ENCODE data around the gene MBP.
"Not testable (repeated sequence)": the region's sequence is repeated elsewhere in the genome, so short reads cannot be mapped to it uniquely, and the experiment has no call there.

The MBP gene

DNA sequence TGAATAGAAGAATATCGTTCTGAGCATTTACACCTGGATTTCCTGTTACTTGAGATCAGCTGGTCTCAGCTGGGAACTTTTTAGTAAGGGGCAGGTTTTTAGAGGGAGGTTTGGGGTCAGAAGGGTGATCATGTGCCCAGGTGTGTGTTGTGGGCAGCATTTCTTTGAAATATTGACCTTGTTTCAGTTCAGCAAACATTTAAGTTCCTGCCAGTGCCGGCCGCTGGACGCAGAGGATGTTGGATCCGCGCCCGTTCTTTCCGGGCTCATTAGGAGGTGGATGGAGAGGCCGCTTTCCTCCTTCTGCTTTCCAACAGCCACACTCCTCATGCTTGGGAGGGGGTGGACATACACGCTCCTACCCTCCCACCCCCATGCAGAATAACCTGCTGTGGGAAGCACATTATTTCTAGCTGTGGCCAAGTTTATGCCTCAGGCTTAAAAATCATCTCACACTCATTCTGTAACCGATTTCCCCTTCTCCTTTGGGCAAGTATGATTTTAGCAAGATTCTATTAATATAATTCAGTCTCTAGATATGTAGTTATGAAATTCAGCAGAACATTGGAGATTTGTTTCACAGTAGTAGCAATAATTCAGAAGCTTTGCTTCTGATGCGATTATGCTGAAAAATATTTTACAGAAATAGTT lies 178.9 kb downstream of the MBP start:
- Histone ChIP-seq H3K9me3 (ENCODE audit: control extremely low read depth in 1 of 5, control insufficient read depth in 4 of 5, insufficient read depth in 2 of 5, low read depth in 1 of 5, low read length in 4 of 5) (no peaks in the 10 kb centered on the region), H3K27ac (ENCODE audit: insufficient read depth in 1 of 2, low read depth in 1 of 2, low read length in 2 of 2, poor library complexity in 1 of 2, severe bottlenecking in 2 of 2) (no peak overlapping the region), H3K27me3 (replicated peaks in 2 of 5; ENCODE audit: control insufficient read depth in 4 of 5, insufficient read depth in 5 of 5, low read length in 4 of 5) (no peaks in the 10 kb centered on the region), H3K36me3 (ENCODE audit: control insufficient read depth in 4 of 4, insufficient read depth in 4 of 4, low read length in 3 of 4) (peaks cover 8 to 72% (median 41%) of the 10 kb centered on the region in 4 experiments), H3K4me3 (ENCODE audit: control insufficient read depth in 1 of 7, extremely low read depth in 1 of 7, insufficient read depth in 4 of 7, low read depth in 2 of 7, low read length in 6 of 7) (no peak overlapping the region), H3K4me1 (ENCODE audit: control extremely low read depth in 1 of 4, control insufficient read depth in 4 of 4, insufficient read depth in 4 of 4, low read length in 3 of 4) (no peaks in the 10 kb centered on the region)
- WGBS (ENCODE audit: insufficient coverage), result 88% methylated on average over 9 of the region's 12 CpGs
- ChIA-PET CTCF (interaction anchor here (0.6 to 1.2 kb wide), 3 partner anchors 10 to 35 kb away, joined by 3 to 5 read pairs (median 4); no protein-coding TSS in a partner anchor), POLR2A (no interaction called here)
- DNase-seq, result no peak

DNA sequence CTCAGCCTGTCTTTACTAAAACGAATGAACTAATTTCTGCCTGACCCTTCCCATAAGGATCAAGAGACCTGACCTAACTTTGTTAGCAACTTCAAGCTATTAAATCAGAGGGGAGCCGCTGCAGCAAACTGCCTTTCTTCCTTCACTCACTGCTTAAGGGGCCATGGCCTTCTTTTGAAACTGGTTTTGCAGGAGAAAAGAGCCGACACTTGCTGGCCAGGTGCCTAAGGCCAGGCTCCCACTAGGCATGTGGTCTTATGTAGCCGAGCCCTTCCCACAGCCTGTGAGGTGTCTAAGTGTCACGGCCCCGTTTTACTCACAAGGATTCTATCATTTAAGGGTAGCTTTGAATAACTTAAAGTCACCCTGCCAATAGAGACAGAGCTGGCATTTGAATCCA lies 179.4 kb downstream of the MBP start:
- ChIA-PET POLR2A (no interaction called here), CTCF (interaction anchor here (1.2 kb wide), 2 partner anchors 11 to 30 kb away, joined by 4 to 5 read pairs; no protein-coding TSS in a partner anchor)

DNA sequence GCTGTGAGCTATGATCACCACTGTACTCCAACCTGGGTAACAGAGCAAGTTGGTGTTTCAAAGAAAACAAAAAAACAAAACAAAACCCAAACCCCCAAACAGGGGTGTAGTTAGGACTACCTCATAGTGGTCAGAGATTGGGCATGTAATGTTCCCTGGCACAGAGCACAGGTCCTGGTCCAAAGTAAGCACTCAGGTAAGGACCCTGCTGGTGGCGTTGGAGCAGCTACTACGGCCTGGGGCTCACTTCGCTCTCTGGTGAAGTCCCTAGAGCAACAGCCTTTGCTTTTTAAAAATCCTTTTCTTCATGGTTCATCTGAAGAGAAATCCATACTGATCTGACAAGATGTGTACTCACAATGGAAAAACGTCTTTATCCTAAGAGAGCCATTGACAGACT lies 179.8 kb downstream of the MBP start:
- ChIA-PET POLR2A (no interaction called here), CTCF (interaction anchor here (1.2 kb wide), 1 partner anchor 11 kb away, joined by 4 read pairs; no protein-coding TSS in a partner anchor)
- H3K4me1 ChIP-seq (ENCODE audit: control extremely low read depth in 1 of 4, control insufficient read depth in 4 of 4, insufficient read depth in 4 of 4, low read length in 3 of 4), result no peaks in the 10 kb centered on the region
- no peak overlapping the region for H3K27ac ChIP-seq (ENCODE audit: insufficient read depth in 1 of 2, low read depth in 1 of 2, low read length in 2 of 2, poor library complexity in 1 of 2, severe bottlenecking in 2 of 2)
- WGBS (ENCODE audit: insufficient coverage), result 100% methylated on average over 4 of the region's 4 CpGs
- peaks cover 11 to 74% (median 38%) of the 10 kb centered on the region in 4 experiments for H3K36me3 ChIP-seq (ENCODE audit: control insufficient read depth in 4 of 4, insufficient read depth in 4 of 4, low read length in 3 of 4)
- no peaks in the 10 kb centered on the region for H3K9me3 ChIP-seq (ENCODE audit: control extremely low read depth in 1 of 5, control insufficient read depth in 4 of 5, insufficient read depth in 2 of 5, low read depth in 1 of 5, low read length in 4 of 5)
- H3K4me3 ChIP-seq (ENCODE audit: control insufficient read depth in 1 of 7, extremely low read depth in 1 of 7, insufficient read depth in 4 of 7, low read depth in 2 of 7, low read length in 6 of 7), result no peak overlapping the region
- H3K27me3 ChIP-seq (replicated peaks in 2 of 5; ENCODE audit: control insufficient read depth in 4 of 5, insufficient read depth in 5 of 5, low read length in 4 of 5), result no peaks in the 10 kb centered on the region
- no peak for DNase-seq

More for the DNA sequence above, 179.4 kb downstream of the MBP start:
- DNase-seq, result no peak
- Histone ChIP-seq H3K36me3 (ENCODE audit: control insufficient read depth in 4 of 4, insufficient read depth in 4 of 4, low read length in 3 of 4) (peaks cover 11 to 73% (median 40%) of the 10 kb centered on the region in 4 experiments), H3K27me3 (replicated peaks in 2 of 5; ENCODE audit: control insufficient read depth in 4 of 5, insufficient read depth in 5 of 5, low read length in 4 of 5) (no peaks in the 10 kb centered on the region), H3K9me3 (ENCODE audit: control extremely low read depth in 1 of 5, control insufficient read depth in 4 of 5, insufficient read depth in 2 of 5, low read depth in 1 of 5, low read length in 4 of 5) (no peaks in the 10 kb centered on the region), H3K4me1 (ENCODE audit: control extremely low read depth in 1 of 4, control insufficient read depth in 4 of 4, insufficient read depth in 4 of 4, low read length in 3 of 4) (no peaks in the 10 kb centered on the region), H3K4me3 (ENCODE audit: control insufficient read depth in 1 of 7, extremely low read depth in 1 of 7, insufficient read depth in 4 of 7, low read depth in 2 of 7, low read length in 6 of 7) (no peak overlapping the region), H3K27ac (ENCODE audit: insufficient read depth in 1 of 2, low read depth in 1 of 2, low read length in 2 of 2, poor library complexity in 1 of 2, severe bottlenecking in 2 of 2) (no peak overlapping the region)
- 92% methylated on average over 3 of the region's 6 CpGs for WGBS (ENCODE audit: insufficient coverage)

DNA sequence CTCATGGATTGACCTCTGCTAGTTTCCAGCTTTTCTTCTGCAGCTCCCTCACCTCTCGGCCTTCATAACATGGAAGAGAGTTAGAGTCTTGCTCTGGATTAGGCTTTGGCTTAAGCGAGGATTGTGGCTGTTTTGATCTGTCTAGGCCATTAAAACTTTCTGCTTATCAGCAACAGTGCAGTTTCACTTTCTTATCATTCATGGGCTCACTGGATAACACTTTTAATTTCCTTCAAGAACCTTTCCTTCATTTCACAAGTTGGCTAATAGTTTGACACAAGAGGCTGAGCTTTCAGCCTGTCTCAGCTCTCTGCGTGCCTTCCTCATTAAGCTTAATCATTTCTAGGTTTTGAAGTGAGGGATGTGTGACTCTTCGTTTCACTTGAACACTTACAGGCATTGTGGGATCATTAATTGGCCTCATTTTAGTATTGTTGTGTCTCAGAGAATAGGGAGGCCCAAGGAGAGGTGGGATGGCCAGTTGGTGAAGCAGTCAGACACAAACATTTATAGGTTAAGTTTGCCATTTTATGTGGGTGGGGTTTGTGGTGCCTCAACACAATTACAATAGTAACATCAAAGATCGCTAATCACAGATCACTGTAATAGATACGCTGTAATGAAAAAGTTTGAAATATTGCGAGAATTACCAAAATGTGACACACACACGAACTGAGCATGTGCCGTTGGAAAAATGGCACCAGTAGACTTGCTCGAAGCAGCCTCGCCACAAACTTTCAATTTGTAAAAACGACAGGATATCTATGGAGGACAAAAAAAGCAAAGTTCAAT lies 180.9 kb downstream of the MBP start:
- POLR2A ChIA-PET, result no interaction called here
- Histone ChIP-seq H3K36me3 (ENCODE audit: control insufficient read depth in 4 of 4, insufficient read depth in 4 of 4, low read length in 3 of 4) (peaks cover 9 to 68% (median 38%) of the 10 kb centered on the region in 4 experiments), H3K4me1 (ENCODE audit: control extremely low read depth in 1 of 4, control insufficient read depth in 4 of 4, insufficient read depth in 4 of 4, low read length in 3 of 4) (peaks cover 0 to under 1% (median 0%) of the 10 kb centered on the region in 4 experiments), H3K27me3 (replicated peaks in 2 of 5; ENCODE audit: control insufficient read depth in 4 of 5, insufficient read depth in 5 of 5, low read length in 4 of 5) (no peaks in the 10 kb centered on the region), H3K27ac (ENCODE audit: insufficient read depth in 1 of 2, low read depth in 1 of 2, low read length in 2 of 2, poor library complexity in 1 of 2, severe bottlenecking in 2 of 2) (no peak overlapping the region), H3K4me3 (ENCODE audit: control insufficient read depth in 1 of 7, extremely low read depth in 1 of 7, insufficient read depth in 4 of 7, low read depth in 2 of 7, low read length in 6 of 7) (no peak overlapping the region), H3K9me3 (ENCODE audit: control extremely low read depth in 1 of 5, control insufficient read depth in 4 of 5, insufficient read depth in 2 of 5, low read depth in 1 of 5, low read length in 4 of 5) (no peaks in the 10 kb centered on the region)
- 100% methylated on average over 8 of the region's 12 CpGs for WGBS (ENCODE audit: insufficient coverage)
- DNase-seq, result no peak
- CTCF ChIA-PET, result interaction anchor here (1.3 kb wide), 1 partner anchor 31 kb away, joined by 3 read pairs; no protein-coding TSS in a partner anchor

DNA sequence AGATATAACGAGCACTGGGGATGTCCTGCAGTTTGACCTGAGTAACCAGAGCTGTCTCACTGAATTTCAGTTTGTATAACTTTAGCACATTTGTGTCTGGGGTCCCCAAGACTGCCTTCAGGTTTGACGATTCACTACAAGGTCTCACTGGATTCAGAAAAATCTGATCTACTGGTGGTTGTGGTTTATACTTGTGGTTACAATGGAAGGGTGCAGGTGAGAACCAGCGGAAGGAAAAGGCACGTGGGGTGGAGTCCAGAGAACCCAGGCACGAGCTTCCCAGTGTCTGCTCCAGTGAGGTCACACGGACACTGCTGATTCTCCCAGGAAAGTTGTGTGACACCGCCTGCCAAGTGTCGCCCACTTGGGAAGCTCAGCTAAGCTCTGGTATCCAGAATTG lies 184.2 kb downstream of the MBP start:
- Histone ChIP-seq H3K27ac (ENCODE audit: insufficient read depth in 1 of 2, low read depth in 1 of 2, low read length in 2 of 2, poor library complexity in 1 of 2, severe bottlenecking in 2 of 2) (no peak overlapping the region), H3K9me3 (ENCODE audit: control extremely low read depth in 1 of 5, control insufficient read depth in 4 of 5, insufficient read depth in 2 of 5, low read depth in 1 of 5, low read length in 4 of 5) (peaks cover 0 to 3% (median 0%) of the 10 kb centered on the region in 5 experiments), H3K4me3 (ENCODE audit: control insufficient read depth in 1 of 7, extremely low read depth in 1 of 7, insufficient read depth in 4 of 7, low read depth in 2 of 7, low read length in 6 of 7) (no peak overlapping the region), H3K4me1 (ENCODE audit: control extremely low read depth in 1 of 4, control insufficient read depth in 4 of 4, insufficient read depth in 4 of 4, low read length in 3 of 4) (peaks cover 0 to 5% (median 0%) of the 10 kb centered on the region in 4 experiments), H3K27me3 (replicated peaks in 2 of 5; ENCODE audit: control insufficient read depth in 4 of 5, insufficient read depth in 5 of 5, low read length in 4 of 5) (no peaks in the 10 kb centered on the region), H3K36me3 (ENCODE audit: control insufficient read depth in 4 of 4, insufficient read depth in 4 of 4, low read length in 3 of 4) (peaks cover 7 to 56% (median 29%) of the 10 kb centered on the region in 4 experiments)
- 94% methylated on average over 8 of the region's 8 CpGs for WGBS (ENCODE audit: insufficient coverage)
- no peak for DNase-seq
- CTCF ChIA-PET, result interaction anchor here (1.5 kb wide), 1 partner anchor 11 kb away, joined by 3 read pairs; no protein-coding TSS in a partner anchor
- POLR2A ChIA-PET, result no interaction called here

DNA sequence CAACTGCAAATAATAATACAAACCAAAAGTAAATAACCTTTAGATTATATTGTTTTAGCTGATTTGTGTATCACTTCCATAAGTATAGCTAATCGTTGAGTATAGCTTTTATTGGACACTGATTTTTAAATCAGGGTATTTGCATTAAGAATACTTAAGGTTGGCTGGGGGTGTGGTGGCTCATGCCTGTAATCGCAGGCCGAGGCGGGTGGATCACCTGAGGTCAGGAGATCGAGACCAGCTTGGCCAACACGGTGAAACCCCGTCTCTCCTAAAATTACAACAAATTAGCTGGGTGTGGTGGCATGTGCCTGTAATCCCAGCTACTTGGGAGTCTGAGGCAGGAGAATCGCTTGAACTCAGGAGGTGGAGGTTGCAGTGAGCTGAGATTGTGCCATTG lies 188.2 kb downstream of the MBP start:
- 100% methylated on average over 1 of the region's 8 CpGs for WGBS (ENCODE audit: insufficient coverage)
- CTCF ChIA-PET, result interaction anchor here (1.0 to 1.3 kb wide), 2 partner anchors 11 to 56 kb away, joined by 3 to 4 read pairs; no protein-coding TSS in a partner anchor
- H3K9me3 ChIP-seq (ENCODE audit: control extremely low read depth in 1 of 5, control insufficient read depth in 4 of 5, insufficient read depth in 2 of 5, low read depth in 1 of 5, low read length in 4 of 5); DNase-seq; POLR2A ChIA-PET; H3K27me3 ChIP-seq (replicated peaks in 2 of 5; ENCODE audit: control insufficient read depth in 4 of 5, insufficient read depth in 5 of 5, low read length in 4 of 5); H3K27ac ChIP-seq (ENCODE audit: insufficient read depth in 1 of 2, low read depth in 1 of 2, low read length in 2 of 2, poor library complexity in 1 of 2, severe bottlenecking in 2 of 2); H3K4me1 ChIP-seq (ENCODE audit: control extremely low read depth in 1 of 4, control insufficient read depth in 4 of 4, insufficient read depth in 4 of 4, low read length in 3 of 4); H3K4me3 ChIP-seq (ENCODE audit: control insufficient read depth in 1 of 7, extremely low read depth in 1 of 7, insufficient read depth in 4 of 7, low read depth in 2 of 7, low read length in 6 of 7): not testable (repeated sequence)
- peaks cover 3 to 32% (median 18%) of the 10 kb centered on the region in 4 experiments for H3K36me3 ChIP-seq (ENCODE audit: control insufficient read depth in 4 of 4, insufficient read depth in 4 of 4, low read length in 3 of 4)
